ENCODE results near the gene FCAMR. TPM values are rescaled to one million over a fixed set of nuclear protein-coding genes. Genes with fewer than 3 reads are reported as not detected.

Gene FCAMR
- polyA plus RNA-seq, 6 donors from 2014 or later = not detected

DNA sequence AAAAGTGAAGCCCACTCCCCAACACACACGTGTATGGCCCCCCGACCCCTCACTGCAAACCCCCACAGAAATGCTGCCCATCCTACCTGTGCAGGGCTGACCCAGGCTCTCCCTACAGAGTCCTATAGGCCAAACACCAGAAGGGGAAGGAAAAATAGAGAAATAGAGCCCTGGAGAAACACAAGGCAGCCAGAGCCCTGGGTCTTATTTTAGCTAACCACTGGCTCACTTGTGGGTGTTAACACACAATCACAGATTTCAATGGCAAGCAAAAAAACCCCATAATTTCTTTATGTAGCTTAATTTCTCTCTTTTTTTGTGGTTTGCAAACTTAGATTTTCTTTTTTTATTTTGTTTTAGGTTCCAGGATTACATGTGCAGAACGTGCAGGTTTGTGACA lies 23.0 kb downstream of the FCAMR start:
- H3K27me3 Mint-ChIP-seq = peaks cover 15 to 29% (median 20%) of the 10 kb centered on the region in 3 donors
- DNase-seq (no peak), ATAC-seq (ENCODE audit: low read depth in 2 of 2) (no peak)
- H3K36me3 Mint-ChIP-seq = no peaks in the 10 kb centered on the region
- peak overlapping the region in 1 of 8 donors; percentile 37 for H3K4me3 Mint-ChIP-seq
- peaks cover 14 to 23% (median 18%) of the 10 kb centered on the region in 3 donors for H3K4me1 Mint-ChIP-seq
- H3K9me3 Mint-ChIP-seq = peaks cover 0 to 7% (median 0%) of the 10 kb centered on the region in 7 donors
- H3K27ac Mint-ChIP-seq = no peak overlapping the region

GRCh38 chr1:206946261-206946660 lies 24.0 kb downstream of the FCAMR start, which contains the start of gene PIGR:
PIGR (minus strand) TSS chr1:206946466; CDS start chr1:206940531, 5,935 bp downstream.
- Mint-ChIP-seq H3K27ac (peak within 1 kb of the TSS in 3 of 6 donors; percentile 47 to 83 (median 55)), H3K27me3 (peaks cover 15 to 29% (median 20%) of the 10 kb centered on the region in 3 donors), H3K36me3 (no peaks in the 10 kb centered on the region), H3K4me1 (peaks cover 7 to 13% (median 8%) of the 10 kb centered on the region in 3 donors), H3K9me3 (peaks cover 0 to 7% (median 0%) of the 10 kb centered on the region in 7 donors), H3K4me3 (peak within 1 kb of the TSS in 2 of 8 donors; percentile 47 to 69)
- DNase-seq (no peak), ATAC-seq (ENCODE audit: low read depth in 2 of 2) (no peak)

- H3K9me3 Mint-ChIP-seq = peaks cover 0 to 7% (median 0%) of the 10 kb centered on the region in 7 donors
- no peaks in the 10 kb centered on the region for H3K36me3 Mint-ChIP-seq
- H3K4me3 Mint-ChIP-seq = no peak overlapping the region
- peaks cover 13 to 29% (median 20%) of the 10 kb centered on the region in 3 donors for H3K27me3 Mint-ChIP-seq
- peaks cover 7 to 10% (median 8%) of the 10 kb centered on the region in 3 donors for H3K4me1 Mint-ChIP-seq
- no peak overlapping the region for H3K27ac Mint-ChIP-seq
- ATAC-seq (ENCODE audit: low read depth in 2 of 2) (no peak), DNase-seq (no peak)
Measured at GRCh38 chr1:206945779-206946178, 24.5 kb downstream of the FCAMR start.

- DNase-seq (no peak), ATAC-seq (ENCODE audit: low read depth in 2 of 2) (no peak)
- H3K9me3 Mint-ChIP-seq = peaks cover 0 to 2% (median 0%) of the 10 kb centered on the region in 7 donors
- no peak overlapping the region for H3K4me3 Mint-ChIP-seq
- H3K36me3 Mint-ChIP-seq = no peaks in the 10 kb centered on the region
- H3K27me3 Mint-ChIP-seq = peaks cover 12 to 29% (median 20%) of the 10 kb centered on the region in 3 donors
- H3K4me1 Mint-ChIP-seq = peaks cover 7 to 10% (median 8%) of the 10 kb centered on the region in 3 donors
- H3K27ac Mint-ChIP-seq = no peak overlapping the region
Measured at GRCh38 chr1:206944703-206945102, 25.6 kb downstream of the FCAMR start.

- Mint-ChIP-seq H3K27ac (peak overlapping the region in 1 of 6 donors; percentile 61), H3K36me3 (no peaks in the 10 kb centered on the region), H3K9me3 (no peaks in the 10 kb centered on the region), H3K27me3 (peaks cover 8 to 26% (median 17%) of the 10 kb centered on the region in 3 donors), H3K4me3 (no peak overlapping the region), H3K4me1 (peaks cover 0 to 3% (median 2%) of the 10 kb centered on the region in 3 donors)
- ATAC-seq (ENCODE audit: low read depth in 2 of 2) = no peak
- no peak for DNase-seq
Measured at GRCh38 chr1:206941766-206942418, 28.4 kb downstream of the FCAMR start.

DNA sequence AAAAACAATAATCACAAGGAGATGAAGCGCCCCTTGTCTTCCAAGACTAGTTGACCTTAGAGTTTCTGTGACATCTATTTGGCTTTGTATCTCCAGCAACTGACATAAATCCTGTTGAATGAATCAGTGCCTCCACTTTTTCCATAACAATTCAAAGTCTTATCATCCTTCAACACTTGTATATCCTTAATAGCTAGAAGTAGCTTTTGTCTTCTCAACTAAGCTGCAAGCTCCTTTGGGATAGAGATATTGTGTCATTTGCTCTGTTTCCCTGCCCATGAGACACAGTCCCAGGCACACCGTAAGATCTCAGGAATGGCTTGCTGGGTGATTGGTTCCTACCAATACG lies 29.7 kb downstream of the FCAMR start:
- Mint-ChIP-seq H3K9me3 (no peaks in the 10 kb centered on the region), H3K27me3 (peaks cover 0 to 14% (median 7%) of the 10 kb centered on the region in 3 donors), H3K4me1 (peaks cover 0 to 2% (median under 1%) of the 10 kb centered on the region in 3 donors), H3K36me3 (no peaks in the 10 kb centered on the region), H3K27ac (no peak overlapping the region), H3K4me3 (no peak overlapping the region)
- no peak for DNase-seq
- no peak for ATAC-seq (ENCODE audit: low read depth in 2 of 2)

- Mint-ChIP-seq H3K4me3 (no peak overlapping the region), H3K27me3 (peaks cover 0 to 9% (median 7%) of the 10 kb centered on the region in 3 donors), H3K27ac (no peak overlapping the region)
Measured at GRCh38 chr1:206939841-206940587, 30.2 kb downstream of the FCAMR start.

DNA sequence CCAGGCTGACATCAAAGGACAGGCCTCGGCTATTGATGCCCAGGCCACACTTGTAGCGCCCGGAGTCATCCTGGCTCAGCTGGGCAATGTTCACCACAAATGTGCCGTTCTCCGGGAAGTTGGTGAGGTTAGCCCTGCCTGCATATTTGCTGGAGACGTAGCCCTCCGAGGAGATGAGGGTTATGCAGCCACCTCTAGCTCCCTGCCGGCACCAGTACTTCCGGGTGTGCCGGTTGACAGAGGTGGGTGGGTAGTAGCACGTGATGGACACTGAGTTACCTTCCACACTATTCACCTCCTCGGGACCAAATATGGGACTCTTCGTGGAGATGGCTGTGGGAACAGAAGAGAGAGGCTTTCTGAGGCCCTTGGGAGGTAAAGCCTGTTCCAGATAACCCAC lies 31.1 kb downstream of the FCAMR start:
- Mint-ChIP-seq H3K36me3 (no peaks in the 10 kb centered on the region), H3K27ac (no peak overlapping the region), H3K27me3 (peaks cover 0 to 7% (median 5%) of the 10 kb centered on the region in 3 donors), H3K4me3 (no peak overlapping the region), H3K4me1 (peaks cover 2 to 8% (median 4%) of the 10 kb centered on the region in 3 donors), H3K9me3 (no peaks in the 10 kb centered on the region)
- ATAC-seq (ENCODE audit: low read depth in 2 of 2) (no peak), DNase-seq (no peak)

More at GRCh38 chr1:206939841-206940587, 30.2 kb downstream of the FCAMR start:
- Mint-ChIP-seq H3K4me1 (peaks cover 2 to 6% (median 3%) of the 10 kb centered on the region in 3 donors), H3K36me3 (no peaks in the 10 kb centered on the region), H3K9me3 (no peaks in the 10 kb centered on the region)
- no peak for ATAC-seq (ENCODE audit: low read depth in 2 of 2)
- no peak for DNase-seq

GRCh38 chr1:206937425-206937824 lies 32.8 kb downstream of the FCAMR start:
- ATAC-seq (ENCODE audit: low read depth in 2 of 2) (no peak), DNase-seq (no peak)
- peaks cover 14 to 20% (median 15%) of the 10 kb centered on the region in 3 donors for H3K4me1 Mint-ChIP-seq
- no peak overlapping the region for H3K27ac Mint-ChIP-seq
- no peaks in the 10 kb centered on the region for H3K9me3 Mint-ChIP-seq
- H3K36me3 Mint-ChIP-seq = no peaks in the 10 kb centered on the region
- H3K4me3 Mint-ChIP-seq = no peak overlapping the region
- H3K27me3 Mint-ChIP-seq = no peaks in the 10 kb centered on the region

GRCh38 chr1:206935491-206936067 lies 34.7 kb downstream of the FCAMR start:
- peak overlapping the region in 1 of 8 donors; percentile 75 for H3K4me3 Mint-ChIP-seq
- DNase-seq (peak; percentile 52), ATAC-seq (ENCODE audit: low read depth in 2 of 2) (peak; percentile 38 to 42)
- peaks cover 33 to 38% (median 33%) of the 10 kb centered on the region in 3 donors for H3K4me1 Mint-ChIP-seq
- no peaks in the 10 kb centered on the region for H3K27me3 Mint-ChIP-seq
- H3K36me3 Mint-ChIP-seq = no peaks in the 10 kb centered on the region
- H3K9me3 Mint-ChIP-seq = no peaks in the 10 kb centered on the region
- peak overlapping the region in 2 of 6 donors; percentile 60 to 67 for H3K27ac Mint-ChIP-seq

GRCh38 chr1:206933333-206933945 lies 36.8 kb downstream of the FCAMR start:
- H3K9me3 Mint-ChIP-seq = no peaks in the 10 kb centered on the region
- peaks cover 47 to 54% (median 52%) of the 10 kb centered on the region in 3 donors for H3K4me1 Mint-ChIP-seq
- peak overlapping the region in 5 of 6 donors; percentile 62 to 99 (median 98) for H3K27ac Mint-ChIP-seq
- no peaks in the 10 kb centered on the region for H3K36me3 Mint-ChIP-seq
- no peaks in the 10 kb centered on the region for H3K27me3 Mint-ChIP-seq
- ATAC-seq (ENCODE audit: low read depth in 2 of 2) (peak; percentile 49 to 50), DNase-seq (peak; percentile 69)
- H3K4me3 Mint-ChIP-seq = peak overlapping the region in 6 of 8 donors; percentile 41 to 84 (median 70)

GRCh38 chr1:206932177-206932576 lies 38.1 kb downstream of the FCAMR start:
- Mint-ChIP-seq H3K9me3 (no peaks in the 10 kb centered on the region), H3K27ac (peak overlapping the region; percentile 97 to 100 (median 99)), H3K4me3 (peak overlapping the region in 6 of 8 donors; percentile 33 to 93 (median 80)), H3K36me3 (no peaks in the 10 kb centered on the region), H3K4me1 (peaks cover 57 to 67% (median 62%) of the 10 kb centered on the region in 3 donors), H3K27me3 (no peaks in the 10 kb centered on the region)
- ATAC-seq (ENCODE audit: low read depth in 2 of 2) (no peak), DNase-seq (no peak)

GRCh38 chr1:206931709-206932108 lies 38.6 kb downstream of the FCAMR start:
- ATAC-seq (ENCODE audit: low read depth in 2 of 2) = no peak
- peak overlapping the region; percentile 97 to 100 (median 99) for H3K27ac Mint-ChIP-seq
- no peaks in the 10 kb centered on the region for H3K36me3 Mint-ChIP-seq
- H3K4me3 Mint-ChIP-seq = peak overlapping the region in 7 of 8 donors; percentile 15 to 93 (median 78)
- H3K27me3 Mint-ChIP-seq = no peaks in the 10 kb centered on the region
- peaks cover 58 to 67% (median 62%) of the 10 kb centered on the region in 3 donors for H3K4me1 Mint-ChIP-seq
- DNase-seq = no peak
- H3K9me3 Mint-ChIP-seq = no peaks in the 10 kb centered on the region
